ENCODE data around the gene CELF1.

The CELF1 gene

DNA sequence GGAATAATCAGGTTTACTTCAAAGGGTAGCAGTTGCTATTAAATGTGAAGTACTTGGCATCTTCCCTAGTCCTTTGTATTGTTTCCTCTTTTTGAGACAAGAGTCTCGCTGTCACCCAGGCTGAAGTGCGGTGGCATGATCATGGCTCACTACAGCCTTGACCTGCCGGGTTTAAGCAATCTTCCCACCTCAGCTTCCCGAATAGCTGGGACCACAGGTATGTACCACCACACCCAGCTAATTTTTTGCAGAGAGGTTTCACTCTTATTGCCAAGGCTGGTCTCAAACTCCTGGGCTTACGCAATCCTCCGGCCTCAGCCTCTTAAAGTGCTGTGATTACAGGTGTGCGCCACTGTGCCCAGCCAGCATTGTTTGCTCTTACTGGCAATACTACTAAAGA lies 67.8 kb downstream of the CELF1 start:
- no peak for DNase-seq (ENCODE audit: low read depth)

DNA sequence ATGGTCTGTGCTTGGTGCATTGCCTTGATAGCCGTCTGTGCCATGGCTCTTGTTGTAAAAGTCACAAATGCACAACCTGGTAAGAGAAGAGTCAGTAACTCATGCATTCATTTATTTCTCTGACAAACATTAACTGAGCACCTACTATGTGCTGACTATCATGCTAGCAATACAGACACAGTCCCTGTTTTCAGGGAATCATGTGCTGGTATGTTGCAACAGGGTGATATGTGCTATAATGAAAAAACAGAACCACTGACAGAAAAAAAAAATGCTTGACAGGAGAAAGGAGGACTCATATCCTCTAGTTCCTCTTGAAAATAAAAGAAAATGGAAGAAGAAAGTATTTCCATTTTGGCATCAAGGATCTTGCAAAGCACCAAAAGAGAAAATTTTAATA lies 69.5 kb downstream of the CELF1 start:
- no peak for DNase-seq (ENCODE audit: low read depth)

DNA sequence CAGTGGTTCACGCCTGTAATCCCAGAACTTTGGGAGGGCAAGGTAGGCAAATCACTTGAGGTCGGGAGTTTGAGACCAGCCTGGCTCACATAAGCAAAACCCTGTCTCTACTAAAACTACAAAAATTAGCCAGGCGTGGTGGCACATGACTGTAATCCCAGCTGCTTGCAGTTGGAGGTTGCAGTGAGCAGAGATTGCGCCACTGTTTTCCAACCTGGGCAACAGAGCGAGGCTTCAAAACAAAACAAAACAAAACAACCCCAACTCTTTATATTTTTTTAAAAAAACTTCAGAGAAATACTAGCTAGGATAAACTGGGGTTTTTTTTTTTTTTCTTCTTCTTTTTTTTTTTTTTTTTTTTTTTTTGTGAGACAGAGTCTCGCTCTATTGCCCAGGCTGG lies 72.2 kb downstream of the CELF1 start:
- DNase-seq (ENCODE audit: low read depth), result no peak

DNA sequence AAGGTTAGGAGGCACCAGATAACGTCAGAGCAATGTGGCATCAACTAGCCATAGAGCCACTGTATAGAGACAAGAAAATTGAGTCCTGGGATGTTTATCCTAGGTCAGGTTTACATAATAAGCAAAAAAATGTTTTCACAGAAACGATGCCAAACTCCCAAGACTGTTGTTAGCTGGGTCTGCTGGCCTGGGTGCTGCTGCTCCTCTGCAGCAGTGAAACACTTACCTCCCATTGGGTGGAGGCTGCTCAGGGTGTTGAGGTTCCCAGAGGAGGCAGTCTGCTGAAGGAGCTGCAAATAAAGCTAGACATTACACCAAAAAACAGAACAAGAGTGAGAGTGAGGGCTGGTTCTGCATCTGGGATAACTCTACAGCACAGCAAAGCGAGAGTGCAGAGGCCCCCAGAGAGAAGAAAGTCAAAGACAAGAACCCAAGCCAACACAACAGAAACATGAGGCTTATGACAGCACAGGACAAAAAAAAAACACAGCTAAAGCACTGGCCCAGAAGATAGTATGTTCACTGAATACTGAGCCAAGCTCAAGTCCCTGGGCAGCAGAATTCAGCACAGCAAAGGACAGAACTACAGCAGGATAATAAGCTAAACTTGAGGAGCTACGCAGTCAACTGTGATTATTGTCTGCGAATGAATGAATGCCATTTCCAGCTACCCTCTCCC lies 74.1 kb downstream of the CELF1 start:
- no peak for DNase-seq (ENCODE audit: low read depth)

DNA sequence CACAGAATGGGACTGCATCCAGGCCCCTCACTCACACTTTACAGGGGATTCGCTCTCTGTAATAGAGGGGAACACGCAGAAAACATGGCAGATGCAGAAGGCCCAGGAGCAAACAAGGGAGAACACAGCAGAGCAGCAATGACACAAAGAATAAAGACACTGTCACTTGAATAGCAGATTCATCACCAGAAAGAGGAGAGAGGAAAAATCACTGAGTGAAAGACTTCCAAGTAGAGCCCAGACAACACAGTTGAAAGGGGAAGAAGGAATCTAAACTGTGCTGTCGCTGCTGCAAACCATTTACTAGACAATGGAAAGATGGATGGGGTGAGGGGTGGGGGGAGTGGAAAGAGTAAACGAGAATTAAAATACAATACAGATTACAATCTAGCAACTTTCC lies 75.2 kb downstream of the CELF1 start:
- DNase-seq (ENCODE audit: low read depth), result no peak

DNA sequence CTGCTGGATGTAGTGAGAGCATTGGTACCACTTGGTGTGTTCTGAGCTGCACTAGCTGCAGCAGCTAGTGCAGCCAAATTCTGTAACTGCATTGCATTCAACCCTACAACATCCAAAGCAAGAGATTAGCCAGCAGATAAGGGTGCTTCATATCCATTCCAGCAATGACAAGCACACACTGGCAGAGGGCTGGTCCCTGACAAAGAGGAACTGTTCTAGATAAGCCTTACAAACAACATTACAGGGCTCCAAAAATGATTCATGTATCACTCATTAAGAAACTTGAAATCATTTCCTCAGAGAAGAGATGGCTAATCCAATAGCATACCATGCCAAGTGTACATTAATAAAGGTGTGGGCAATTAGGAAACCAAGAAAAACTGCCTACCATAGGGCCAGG lies 75.6 kb downstream of the CELF1 start:
- DNase-seq (ENCODE audit: low read depth), result peak; percentile 42

DNA sequence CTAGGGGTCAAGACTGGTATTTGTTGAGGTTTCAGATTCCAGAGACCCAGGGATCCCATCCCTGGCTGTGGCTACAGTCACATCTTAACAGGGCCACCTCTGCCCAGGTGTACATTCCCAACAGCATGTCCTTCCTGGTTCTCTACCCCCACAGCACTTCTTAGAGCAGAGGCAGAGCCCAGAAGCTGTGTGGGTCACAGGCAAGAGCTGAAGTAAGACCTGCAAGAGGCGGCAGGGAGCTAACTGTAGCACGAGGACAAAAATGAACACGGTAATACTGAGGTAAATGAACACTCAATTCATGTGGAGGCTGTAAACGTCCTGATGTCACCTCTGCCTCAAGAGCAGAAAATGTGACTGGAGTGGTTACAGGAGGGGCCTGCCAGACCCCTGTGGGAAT lies 82.3 kb downstream of the CELF1 start:
- DNase-seq (ENCODE audit: low read depth), result no peak

DNA sequence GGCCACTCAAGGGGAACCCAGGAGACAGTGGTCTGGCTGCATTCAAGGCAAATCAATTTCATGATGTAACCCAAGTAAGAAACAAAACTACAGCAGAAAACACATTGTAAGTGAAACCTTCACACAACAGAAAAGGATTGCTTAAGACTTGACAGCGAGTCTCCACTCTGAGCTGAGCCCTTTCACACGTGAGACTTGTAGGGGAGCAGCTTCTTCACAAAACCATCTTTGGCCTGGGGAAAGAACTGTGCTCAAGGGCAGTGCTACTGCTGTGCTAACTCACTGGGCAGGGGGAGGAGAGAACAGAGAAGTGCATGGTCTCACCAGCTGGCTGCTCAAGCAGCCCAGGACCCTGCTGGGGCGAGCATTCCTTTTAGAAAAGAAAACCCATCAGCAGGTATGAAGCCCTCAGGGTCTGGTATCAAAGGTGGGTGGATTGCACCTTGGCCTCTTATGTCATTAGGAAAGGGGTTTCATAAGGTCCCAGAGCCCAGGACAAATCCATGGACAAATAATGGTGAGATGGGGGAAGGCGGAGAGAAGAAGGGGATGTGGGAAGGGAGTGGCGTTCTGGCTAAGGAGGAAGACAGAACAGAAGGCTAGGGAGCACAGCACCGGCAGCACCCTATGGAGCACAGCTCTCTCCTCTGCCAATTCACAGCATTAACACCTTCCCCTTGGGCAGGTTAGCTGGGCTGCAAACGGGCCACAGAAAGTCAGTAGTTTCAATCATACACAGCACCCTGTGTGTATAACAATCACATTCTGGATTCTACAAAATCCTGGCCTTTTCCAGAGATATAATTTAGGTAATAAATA lies 83.4 kb downstream of the CELF1 start:
- DNase-seq (ENCODE audit: low read depth), result no peak

DNA sequence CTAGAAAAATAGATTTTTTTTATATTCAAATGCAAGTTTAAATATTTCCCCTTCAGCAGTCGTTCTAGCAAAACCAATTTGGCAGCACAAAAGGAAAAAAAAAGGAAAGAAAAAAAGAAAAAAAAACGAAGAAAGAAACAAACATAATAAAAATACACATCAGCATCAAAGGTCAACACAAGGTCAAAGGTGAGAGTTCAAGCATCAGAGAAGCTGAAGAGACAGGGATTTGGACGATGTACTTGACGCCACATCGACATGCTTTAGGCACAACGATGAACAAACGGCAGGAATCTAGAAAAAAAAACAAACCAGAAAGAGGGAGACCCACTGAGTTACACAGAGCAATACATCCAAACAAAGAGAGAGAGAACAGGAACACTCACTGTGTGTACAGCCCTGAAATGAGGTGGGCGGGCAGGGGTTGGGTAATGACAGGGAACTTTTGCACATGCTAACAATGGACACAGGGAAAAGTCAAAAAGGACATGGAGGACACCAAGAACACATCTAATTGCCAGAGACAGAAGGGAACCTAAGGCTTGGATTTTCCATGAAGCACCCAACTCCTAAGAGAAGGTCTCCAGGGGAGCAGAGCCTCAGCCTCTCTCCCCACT lies 84.2 kb downstream of the CELF1 start:
- no peak for DNase-seq (ENCODE audit: low read depth)

DNA sequence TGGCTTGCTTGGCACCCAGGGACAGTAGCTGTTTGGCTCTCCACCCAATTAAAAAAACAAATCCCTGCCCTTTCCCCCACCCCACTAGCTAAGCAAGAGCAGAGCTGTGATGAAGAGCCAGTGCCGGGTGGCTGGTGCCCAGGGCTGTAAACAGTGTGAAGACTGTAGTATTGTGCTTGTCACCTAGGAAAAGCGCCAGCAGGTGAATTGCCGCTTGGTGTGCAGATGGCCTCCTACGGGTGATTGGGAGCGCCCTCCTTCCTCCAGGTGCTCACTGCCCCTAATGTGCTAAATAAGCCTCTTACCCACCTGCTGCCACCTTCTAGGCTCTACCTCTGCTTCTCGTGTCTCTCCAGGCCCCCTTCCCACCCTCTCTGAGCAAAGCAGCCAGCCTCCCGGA lies 85.6 kb downstream of the CELF1 start:
- DNase-seq (ENCODE audit: low read depth), result no peak

DNA sequence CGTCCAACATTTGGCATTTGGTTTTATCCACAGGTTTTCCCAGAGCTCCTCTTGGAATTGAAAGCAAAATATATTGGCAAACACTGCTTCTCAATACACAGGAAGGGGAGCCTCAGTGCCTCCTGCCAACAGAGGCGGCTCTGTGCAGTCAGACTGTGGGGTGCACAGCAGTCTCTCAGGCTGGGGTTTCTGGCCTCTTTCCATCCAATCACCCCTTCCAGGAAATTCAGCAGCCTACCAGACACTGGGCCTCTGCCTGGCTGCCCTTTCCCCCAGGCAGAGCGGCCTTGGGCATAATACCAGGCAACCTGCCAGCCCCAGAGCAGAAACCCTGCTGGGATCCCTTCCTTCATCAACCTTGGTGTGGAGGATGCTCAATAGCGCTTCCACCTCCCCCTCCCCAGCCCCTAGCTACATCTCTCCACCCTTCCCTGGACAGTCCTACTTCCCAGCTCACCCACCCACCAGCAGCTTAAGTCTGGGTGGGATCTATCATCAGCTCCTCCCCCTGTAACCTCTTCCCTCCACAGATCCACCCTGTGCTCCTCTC lies 86.2 kb downstream of the CELF1 start:
- DNase-seq (ENCODE audit: low read depth), result no peak

DNA sequence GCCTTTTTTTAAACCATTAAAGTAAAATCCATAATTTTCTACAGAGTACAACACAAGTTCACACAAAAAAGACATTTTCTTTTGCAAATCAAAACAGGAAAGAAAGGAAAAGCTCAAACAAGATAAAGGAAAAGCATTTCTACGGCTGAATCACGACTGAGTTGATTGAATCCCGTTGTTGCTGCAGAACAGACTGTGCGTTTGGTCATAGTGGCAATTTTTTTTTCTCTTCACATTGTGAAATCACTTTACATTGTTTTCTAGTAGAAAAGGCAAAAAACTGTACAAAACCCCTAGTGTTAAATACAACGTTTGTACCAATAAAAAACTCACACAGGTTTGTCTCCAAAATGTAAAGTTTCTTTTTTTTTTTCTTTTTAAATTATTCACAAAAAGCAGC lies 86.7 kb downstream of the CELF1 start:
- DNase-seq (ENCODE audit: low read depth), result no peak

DNA sequence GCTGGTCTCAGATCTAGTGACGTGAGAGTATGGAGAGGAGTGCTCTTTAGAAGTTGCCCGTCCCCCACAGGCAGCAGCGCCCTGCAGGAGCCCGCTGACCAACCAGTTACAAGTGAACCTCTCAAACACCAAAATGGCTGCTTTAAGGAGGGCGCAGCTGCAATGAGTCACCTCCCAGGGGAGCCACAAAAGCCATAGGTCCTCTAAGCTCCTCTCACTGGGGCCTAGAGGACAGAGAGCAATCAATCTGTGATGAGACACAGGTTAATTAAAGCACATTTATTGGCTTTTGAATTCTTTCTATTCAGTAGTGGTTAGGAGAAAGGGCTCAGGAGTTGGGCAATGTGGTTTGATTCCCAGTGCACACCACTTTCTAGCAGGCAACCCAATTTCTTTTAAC lies 88.4 kb downstream of the CELF1 start:
- no peak for DNase-seq (ENCODE audit: low read depth)

DNA sequence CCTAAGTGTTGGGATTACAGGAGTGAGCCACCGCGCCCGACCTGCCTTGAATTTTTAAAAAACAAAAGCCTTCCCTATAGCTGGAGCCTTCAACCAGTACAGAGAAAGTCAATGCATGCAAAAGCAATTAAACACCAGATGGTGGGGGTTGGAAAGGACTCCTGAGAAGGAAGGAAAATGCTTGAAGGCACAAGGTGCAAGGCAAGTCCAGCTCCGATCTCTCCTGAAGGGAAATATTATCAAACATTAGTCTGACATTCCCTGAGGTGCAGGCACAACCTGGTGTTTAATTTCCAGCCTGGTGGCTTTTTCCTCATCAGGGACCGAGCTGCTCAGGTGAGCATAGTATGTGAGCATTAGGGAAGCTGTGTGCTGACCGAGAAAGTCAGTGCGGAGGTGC lies 91.1 kb downstream of the CELF1 start:
- DNase-seq (ENCODE audit: low read depth), result no peak

DNA sequence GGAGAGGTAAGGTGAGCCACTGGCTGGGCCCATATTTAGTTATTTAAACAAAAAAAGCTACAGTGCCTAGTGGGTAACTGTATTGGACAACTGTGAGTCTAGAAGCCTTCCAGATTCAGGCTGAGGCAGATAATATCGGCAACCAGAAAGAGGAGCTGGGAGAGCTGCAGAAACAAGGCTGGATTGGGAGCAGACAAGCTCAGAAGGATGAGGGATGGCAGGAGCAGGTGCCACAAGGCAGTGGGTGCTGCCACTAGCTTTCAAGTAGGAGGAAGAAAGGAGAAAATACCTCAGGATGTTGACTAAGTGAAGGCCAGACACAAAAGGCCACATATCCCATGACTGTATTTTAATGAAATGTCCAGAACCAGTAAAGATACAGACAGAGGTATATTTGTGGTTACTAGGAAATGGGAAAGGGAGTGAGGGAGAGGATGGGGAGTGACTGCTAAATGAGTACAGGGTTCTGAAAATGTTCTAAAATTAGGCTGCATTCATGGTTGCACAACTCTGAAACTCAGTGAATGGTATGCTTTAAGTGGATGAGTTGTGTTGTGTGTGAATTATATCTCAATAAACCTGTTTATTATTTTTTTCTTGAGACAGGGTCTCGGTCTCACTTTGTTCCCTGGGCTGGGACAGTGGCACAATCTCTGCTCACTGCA lies 92.2 kb downstream of the CELF1 start:
- DNase-seq (ENCODE audit: low read depth), result no peak

DNA sequence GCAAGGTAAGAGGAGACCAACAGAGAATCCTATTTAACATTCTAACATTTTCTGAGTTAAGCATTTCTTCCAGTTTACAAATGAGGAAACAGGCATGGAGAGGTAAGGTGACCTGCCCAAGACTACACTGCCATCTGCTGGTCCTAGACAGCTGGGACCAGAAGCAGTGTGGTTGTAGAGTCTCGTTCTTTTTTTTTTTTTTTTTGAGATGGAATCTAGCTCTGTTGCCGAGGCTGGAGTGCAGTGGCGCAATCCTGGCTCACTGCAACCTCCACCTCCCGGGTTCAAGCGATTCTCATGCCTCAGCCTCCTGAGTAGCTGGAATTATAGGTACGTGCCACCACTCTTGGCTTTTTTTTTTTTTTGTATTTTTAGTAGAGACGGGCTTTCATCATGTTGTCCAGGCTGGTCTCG lies 98.7 kb downstream of the CELF1 start:
- peak; percentile 47 for DNase-seq (ENCODE audit: low read depth)

DNA sequence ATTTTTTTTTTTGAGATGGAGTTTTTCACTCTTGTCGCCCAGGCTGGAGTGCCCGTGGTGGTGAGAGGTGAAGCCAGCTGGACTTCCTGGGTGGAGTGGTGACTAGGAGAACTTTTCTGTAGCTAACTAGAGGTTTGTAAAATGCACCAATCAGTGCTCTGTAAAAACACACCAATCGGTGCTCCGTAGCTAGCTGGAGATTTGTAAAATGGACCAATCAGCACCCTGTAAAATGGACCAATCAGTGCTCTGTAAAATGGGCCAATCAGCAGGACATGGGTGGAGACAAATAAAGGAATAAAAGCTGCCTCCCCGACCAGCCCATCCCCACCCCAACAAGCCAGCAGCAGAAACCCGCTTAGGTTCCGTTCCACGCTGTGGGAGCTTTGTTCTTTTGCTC lies 99.6 kb downstream of the CELF1 start:
- DNase-seq (ENCODE audit: low read depth), result no peak

DNA sequence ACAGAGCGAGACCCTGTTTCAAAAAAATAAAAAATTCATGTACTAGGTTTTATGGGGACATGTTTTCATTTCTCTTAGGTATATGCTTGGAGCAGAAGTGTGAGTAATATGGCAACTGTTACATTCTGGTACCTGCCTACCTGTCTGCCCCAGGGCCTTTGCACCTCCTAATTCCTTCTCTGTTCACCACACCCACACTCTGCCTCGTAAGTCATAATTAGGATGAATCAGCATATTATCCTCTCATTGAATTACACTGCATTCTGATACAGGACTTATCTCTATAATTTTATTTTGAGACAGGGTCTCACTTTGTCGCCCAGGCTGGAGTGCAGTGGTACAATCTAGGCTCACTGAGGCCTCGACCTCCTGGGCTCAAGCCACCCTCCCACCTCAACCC lies 100.9 kb downstream of the CELF1 start:
- no peak for DNase-seq (ENCODE audit: low read depth)

DNA sequence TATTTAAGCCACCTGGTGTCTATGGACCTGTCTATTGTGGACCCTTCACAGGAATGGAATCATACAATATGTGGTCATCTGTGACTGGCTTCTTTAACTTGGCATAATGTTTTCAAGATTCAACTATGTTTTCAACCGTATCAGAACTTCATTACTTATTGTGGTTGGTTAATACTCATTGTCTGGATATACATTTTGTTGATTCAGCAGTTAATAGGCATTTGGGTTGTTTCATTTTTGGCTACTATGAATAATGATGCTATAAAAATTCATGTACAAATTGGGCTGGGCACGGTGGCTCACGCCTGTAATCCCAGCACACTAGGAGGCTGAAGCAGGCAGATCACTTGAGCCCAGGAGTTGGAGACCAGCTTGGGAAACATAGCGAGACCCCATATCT lies 101.5 kb downstream of the CELF1 start:
- no peak for DNase-seq (ENCODE audit: low read depth)

DNA sequence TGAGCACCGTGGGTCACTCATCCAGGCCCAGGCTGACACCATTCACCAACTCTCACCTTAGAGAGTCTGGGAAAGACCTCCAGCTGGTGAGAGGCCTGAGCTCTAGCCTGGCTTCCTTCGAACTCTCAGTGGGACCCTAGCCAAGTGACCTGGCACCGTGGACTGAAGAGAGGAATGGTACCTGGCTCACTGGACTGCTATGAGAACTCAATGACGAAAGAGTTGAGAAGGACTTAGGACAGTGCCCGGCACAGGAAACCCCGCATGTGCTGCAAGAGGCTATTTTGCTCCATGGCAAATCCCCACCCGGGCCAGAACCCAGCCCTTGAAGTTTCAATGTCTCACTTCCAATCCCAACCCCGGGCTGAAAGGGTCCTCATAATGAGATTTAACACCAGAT lies 103.4 kb downstream of the CELF1 start:
- DNase-seq (ENCODE audit: low read depth), result no peak

DNA sequence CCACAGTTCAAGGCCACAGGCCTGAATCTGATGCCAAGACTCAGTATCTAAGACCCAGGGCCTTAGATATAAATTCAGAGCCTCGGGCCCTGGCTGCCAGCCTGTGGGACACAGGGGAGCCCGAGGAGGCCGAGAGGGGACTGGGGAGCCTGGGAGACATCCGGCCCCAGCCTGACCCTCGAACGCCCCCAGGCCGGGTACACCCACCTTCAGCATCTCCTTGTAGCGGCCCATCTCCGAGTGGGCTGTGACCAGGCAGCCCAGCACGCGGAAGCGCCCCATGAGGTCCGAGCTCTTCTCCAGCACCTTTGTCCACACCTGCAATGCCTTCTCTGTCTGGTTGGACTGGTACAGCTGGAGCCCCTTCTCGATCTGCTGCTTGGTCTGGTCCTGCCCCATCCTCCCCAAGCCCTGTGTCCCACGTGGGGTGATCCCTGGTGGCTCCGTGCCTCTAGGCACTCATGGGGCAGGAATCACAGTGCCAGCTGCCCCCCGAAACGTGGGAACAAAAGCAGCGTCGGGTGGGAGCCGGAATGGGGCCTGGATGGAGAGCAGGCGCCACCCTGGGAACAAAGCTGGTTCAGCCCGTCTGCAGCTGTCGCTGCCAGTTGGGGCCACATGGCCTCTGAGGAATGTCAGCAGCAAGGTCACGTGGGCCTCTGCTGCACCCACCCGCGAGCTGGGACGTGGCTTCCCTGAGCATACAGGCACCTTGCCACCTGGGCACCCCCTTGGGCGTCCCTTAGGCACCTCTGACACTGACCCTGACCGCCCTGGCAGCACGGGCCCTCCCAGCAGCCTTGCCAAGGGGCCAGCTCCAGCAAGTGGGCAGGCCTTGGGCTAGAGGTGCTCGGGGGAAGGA lies 104.1 kb downstream of the CELF1 start, which contains the start of gene RAPSN:
RAPSN (minus strand) TSS at position 571 of the 862 bp plus-strand sequence; CDS start at position 399, 172 bp downstream.
- no peak for DNase-seq (ENCODE audit: low read depth)

Data from non-pigmented ciliary epithelial cell (primary cell).